GM18519 (cell line): ENCODE measurements around the gene KRTAP13-4.

ENCODE experiments used
- ATAC-seq: cut with Tn5 transposase; IDR thresholded peaks from one replicate; pipeline ENCODE4 v1.9.1; 2021; ENCODE audit warnings: mild to moderate bottlenecking, moderate library complexity; ENCODE audit not compliant: unreplicated experiment, low FRiP score

Gene KRTAP13-4

GRCh38 chr21:30430170-30430655, at the start of gene KRTAP13-4:
KRTAP13-4 (plus strand) TSS chr21:30430220; CDS start chr21:30430276, 56 bp downstream.
- no peak for ATAC-seq

- ATAC-seq = no peak
Measured at GRCh38 chr21:30382201-30382600, 47.8 kb upstream of the KRTAP13-4 start.

- no peak for ATAC-seq
Measured at GRCh38 chr21:30391492-30392025, 38.5 kb upstream of the KRTAP13-4 start.

- no peak for ATAC-seq
Measured at GRCh38 chr21:30395731-30396130, 34.3 kb upstream of the KRTAP13-4 start, which contains the start of gene KRTAP13-1. KRTAP13-1 (plus strand) TSS chr21:30396031; CDS start chr21:30396087, 56 bp downstream.

GRCh38 chr21:30408782-30409494, 21.1 kb upstream of the KRTAP13-4 start:
- ATAC-seq = no peak

GRCh38 chr21:30415993-30416392, 14.0 kb upstream of the KRTAP13-4 start:
- no peak for ATAC-seq

GRCh38 chr21:30425826-30426225, 4.2 kb upstream of the KRTAP13-4 start, which contains the start of gene KRTAP13-3:
KRTAP13-3 (minus strand) TSS chr21:30425926; CDS start chr21:30425912, 14 bp downstream.
- ATAC-seq = no peak

- no peak for ATAC-seq
Measured at GRCh38 chr21:30426731-30427130, 3.3 kb upstream of the KRTAP13-4 start.

- peak; percentile 62 for ATAC-seq
Measured at GRCh38 chr21:30434033-30434631, 4.1 kb downstream of the KRTAP13-4 start.

GRCh38 chr21:30437010-30437565, 7.1 kb downstream of the KRTAP13-4 start:
- no peak for ATAC-seq

GRCh38 chr21:30439975-30440374, 10.0 kb downstream of the KRTAP13-4 start, which contains the start of gene KRTAP15-1:
KRTAP15-1 (plus strand) TSS chr21:30440275; CDS start chr21:30440328, 53 bp downstream.
- ATAC-seq = no peak

GRCh38 chr21:30443226-30443625, 13.2 kb downstream of the KRTAP13-4 start:
- ATAC-seq = no peak

GRCh38 chr21:30444204-30444603, 14.2 kb downstream of the KRTAP13-4 start:
- ATAC-seq = no peak

- no peak for ATAC-seq
Measured at GRCh38 chr21:30447056-30447455, 17.0 kb downstream of the KRTAP13-4 start.

- ATAC-seq = no peak
Measured at GRCh38 chr21:30448514-30448913, 18.5 kb downstream of the KRTAP13-4 start.

- no peak for ATAC-seq
Measured at GRCh38 chr21:30463713-30464112, 33.7 kb downstream of the KRTAP13-4 start.

GRCh38 chr21:30468900-30469714, 39.1 kb downstream of the KRTAP13-4 start:
- ATAC-seq = no peak

GRCh38 chr21:30478004-30478403, 48.0 kb downstream of the KRTAP13-4 start:
- no peak for ATAC-seq

- no peak for ATAC-seq
Measured at GRCh38 chr21:30479259-30479658, 49.2 kb downstream of the KRTAP13-4 start.

- no peak for ATAC-seq
Measured at GRCh38 chr21:30480145-30480544, 50.1 kb downstream of the KRTAP13-4 start, which contains the start of gene KRTAP19-1. KRTAP19-1 (minus strand) TSS chr21:30480367; CDS start chr21:30480317, 50 bp downstream.
